Measurements from ENCODE around the gene DCC.

DCC gene

GRCh38 chr18:52701219-52701935, 361.4 kb downstream of the DCC start:
- DNase-seq: no peak

DNA sequence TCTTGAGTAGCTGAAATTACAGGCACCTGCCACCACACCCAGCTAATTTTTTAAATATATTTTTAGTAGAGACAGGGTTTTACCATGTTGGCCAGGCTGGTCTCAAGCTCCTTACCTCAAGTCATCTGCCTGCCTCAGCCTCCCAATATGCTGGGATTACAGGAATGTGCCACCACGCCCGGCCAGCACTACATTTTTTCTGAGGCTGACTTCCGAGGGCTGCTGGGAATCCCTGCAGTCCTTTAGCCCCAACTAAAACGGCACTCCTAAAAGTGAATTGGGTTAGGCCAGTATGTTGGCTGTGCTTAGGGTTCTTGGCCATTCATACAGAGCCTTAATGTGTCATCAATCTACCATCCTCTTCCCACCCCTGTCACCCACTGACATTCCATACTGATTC, 375.4 kb downstream of the DCC start:
- DNase-seq: no peak

GRCh38 chr18:52715991-52716390, 376.0 kb downstream of the DCC start:
- peak; percentile 1 for DNase-seq

DNA sequence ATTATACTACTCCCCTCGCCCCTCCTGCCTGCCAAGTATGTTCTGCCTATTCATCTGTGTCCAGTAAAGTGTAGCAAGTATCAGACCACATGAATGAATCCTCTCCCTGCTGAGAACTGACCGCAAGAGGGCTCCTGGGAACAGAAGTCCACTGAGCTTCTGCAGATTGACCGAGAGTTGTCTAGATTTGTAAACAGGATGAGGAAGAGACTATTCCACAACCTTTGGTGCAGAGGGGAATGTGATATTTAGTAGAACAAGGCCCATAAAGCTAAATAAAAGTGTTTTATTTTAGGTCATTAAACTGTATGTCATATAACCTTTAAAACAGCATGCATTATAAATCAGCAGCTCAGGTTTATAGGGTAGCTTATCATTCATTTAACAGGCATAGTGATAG, 377.0 kb downstream of the DCC start:
- peak; percentile 49 for DNase-seq

GRCh38 chr18:52722904-52723303, 382.9 kb downstream of the DCC start:
- no peak for DNase-seq

GRCh38 chr18:52723550-52723970, 383.6 kb downstream of the DCC start:
- DNase-seq: peak; percentile 3

DNA sequence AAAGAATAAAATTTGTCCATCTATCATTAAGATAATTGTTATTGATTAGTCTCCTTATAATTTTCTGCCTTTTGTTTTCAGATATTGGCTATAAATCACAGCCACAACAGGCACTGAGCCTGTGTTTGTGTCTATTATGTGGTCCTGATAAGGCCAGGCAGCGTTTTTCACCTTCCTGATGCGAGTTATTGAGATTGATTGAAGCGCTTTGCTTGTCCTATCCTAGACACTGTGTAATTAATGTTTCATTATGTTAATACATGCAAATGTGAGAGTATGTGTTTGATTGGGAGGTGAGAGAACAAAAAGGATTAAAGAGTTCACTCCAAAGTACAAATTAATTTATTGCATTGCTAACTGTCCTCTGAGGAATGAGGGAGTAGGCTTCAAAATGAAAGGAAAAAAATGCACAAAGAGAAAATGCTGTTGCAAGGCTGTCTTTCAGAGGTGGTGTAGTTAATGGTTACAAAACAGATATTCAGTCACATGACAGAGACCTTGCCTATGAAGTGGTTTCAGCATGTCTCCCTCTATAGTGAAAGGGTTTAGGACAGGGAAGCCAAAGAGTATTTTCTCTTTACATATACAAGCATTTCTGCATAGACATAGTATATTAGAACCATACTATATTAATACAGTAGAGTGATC, 391.1 kb downstream of the DCC start:
- DNase-seq: no peak

DNA sequence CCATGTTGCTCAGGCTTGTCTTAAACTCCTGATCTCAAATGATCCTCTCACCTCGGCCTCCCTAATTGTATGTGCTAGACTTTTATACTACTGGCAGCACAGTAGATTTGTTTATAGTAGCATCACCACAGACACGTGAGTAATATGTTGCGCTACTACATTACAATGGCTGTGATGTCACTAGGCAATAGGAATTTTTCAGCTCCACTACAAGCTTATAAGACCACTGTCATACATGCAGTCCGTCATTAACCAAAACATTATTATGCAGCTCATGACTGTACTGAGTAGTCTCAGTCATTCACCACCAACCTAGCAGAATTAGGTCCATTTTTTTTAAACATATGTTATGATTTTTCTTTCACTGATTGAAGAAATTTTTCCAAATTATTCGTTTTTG, 398.9 kb downstream of the DCC start:
- no peak for DNase-seq

DNA sequence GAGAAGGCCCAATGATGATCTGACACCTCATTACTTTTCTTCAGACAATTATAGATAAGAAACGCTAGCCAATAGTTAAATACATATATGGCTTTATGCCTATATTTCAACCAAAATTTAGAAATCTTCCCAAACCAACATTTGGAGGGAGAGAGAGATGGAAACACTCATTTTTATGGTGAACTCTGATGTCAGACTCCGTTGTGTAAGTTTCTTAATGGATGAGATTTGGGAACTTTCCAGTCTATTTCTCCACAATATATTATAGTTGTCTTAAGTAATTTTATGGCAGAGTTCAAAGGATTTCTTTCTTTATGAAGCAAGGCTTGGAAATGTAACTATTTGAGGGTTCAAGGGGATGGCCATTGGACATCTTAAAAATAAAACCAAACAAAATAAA, 407.0 kb downstream of the DCC start:
- no peak for DNase-seq

GRCh38 chr18:52747869-52748268, 407.9 kb downstream of the DCC start:
- no peak for DNase-seq

DNA sequence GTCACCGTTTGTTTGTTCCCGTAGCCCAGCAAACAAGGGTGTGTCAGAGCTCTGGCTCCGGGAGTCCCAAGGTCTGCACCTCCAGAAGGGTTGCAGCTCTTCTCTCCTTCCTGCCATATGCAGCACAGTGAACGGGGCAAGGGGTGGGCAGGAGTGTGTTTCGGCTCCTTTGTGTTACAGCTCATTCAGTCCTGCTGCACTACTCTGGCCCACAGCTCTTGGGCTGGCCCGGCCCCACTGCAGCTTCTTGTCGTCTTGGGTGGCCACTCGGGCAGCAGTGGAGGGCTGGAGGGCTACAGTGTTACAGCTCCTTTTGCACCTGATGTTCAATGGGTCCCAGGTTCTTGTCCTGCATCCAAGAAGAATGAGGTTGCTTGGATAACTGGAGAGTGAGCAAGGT, 408.3 kb downstream of the DCC start:
- no peak for DNase-seq

DNA sequence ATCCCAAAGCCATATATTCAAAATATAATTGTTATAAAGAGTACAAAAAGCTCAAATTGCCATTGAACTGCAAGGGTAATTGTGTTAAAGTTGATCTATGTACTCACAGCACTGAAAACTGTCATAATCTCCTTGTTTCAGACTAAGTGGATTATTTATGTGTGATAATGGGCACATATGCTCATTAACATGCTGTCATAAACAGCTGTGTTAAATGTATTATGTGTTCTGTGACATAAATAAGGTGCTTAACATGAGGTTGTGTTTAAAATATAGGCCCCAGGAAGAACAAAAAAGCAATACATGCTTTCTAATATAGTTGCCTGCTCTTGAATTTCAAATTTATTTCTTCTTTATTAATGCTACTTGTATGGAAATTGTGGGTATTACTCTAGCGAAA, 409.5 kb downstream of the DCC start:
- no peak for DNase-seq

- DNase-seq: no peak
These were observed 411.0 kb downstream of the DCC start for GRCh38 chr18:52750995-52751394.

DNA sequence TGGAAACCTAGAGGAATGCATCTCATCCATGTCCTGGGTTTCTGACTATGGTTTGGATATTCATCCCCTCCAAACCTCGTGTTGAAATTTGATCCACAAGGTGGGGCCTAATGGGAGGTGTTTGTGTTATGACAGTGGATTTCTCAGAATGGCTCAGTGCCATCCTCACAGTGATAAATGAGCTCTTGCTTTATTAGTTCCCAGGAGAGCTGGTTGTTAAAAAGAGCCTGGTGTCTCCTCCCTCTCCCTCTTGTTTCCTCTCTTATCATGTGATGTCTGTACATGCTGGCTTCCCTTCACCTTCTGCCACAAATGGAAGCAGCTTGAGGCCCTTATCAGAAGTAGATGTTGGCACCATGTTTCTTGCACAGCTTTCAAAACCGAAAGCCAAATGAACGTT, 424.3 kb downstream of the DCC start:
- DNase-seq: no peak

DNA sequence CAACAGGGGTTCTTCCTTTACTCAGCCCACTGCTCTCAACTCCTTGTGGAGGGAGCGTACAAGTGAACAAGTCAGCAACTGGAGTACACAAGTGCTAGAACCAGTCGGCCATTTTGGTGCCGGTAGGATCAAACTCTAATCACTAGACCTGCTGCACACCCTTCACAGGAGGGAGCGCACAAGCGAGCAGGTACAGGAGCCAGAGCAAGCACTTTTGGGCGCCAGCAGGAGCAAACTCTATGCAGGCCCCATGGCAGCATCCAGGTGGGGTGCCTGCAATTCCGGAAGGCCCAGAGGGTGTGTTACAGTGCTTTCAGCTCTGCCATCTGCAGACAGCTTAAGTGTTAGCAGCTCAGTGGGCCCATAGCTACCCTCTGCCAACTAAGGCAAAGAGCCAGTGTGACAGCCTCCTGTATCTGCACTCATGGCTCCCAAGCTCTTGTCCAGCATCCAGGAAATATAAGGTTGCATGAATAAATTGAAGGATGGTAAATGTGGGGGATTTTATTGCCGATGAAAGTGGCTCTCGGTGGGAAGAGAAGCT, 426.1 kb downstream of the DCC start:
- DNase-seq: no peak

DNA sequence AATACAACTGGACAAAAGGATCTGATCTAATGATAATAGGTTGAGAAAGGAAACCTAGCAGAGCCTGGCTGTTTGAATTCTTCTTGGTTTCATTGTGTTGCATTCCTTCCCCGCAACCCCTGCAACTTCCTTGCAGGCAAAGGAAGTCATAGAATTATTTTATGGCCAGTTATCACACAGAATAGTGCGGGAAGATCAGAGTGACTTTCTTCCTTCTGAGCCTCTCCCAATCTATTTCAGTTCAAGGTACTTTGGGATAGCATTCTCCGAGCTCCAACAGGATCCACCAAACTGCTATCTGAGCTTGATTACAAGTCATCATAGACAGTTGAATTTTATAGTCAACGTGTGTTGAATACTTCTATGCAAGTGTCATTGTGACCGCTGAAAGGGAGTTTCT, 441.1 kb downstream of the DCC start:
- DNase-seq: no peak

- no peak for DNase-seq
These were observed 451.3 kb downstream of the DCC start for GRCh38 chr18:52791321-52791720.

GRCh38 chr18:52812834-52813233, 472.8 kb downstream of the DCC start:
- no peak for DNase-seq

GRCh38 chr18:52813635-52814416, 473.8 kb downstream of the DCC start:
- DNase-seq: no peak

DNA sequence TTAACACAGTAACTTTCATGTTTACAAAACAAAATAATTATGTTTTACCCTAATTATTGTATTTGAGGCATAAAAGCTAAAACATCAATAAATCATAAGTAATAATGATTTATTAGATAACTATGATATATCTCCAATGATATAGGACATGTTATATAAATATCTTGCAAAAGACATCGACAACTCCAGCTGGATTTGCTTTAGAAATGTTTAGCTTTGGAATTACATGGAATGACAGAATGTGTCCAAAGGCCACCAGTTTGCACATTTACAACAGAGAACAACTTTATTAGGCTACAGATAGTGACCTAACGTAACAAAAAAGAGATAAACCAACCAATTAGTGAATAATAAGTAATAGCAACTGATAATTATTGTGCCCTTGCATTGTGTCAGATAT, 475.7 kb downstream of the DCC start:
- no peak for DNase-seq

- DNase-seq: no peak
These were observed 476.1 kb downstream of the DCC start for GRCh38 chr18:52816121-52816520.

DNA sequence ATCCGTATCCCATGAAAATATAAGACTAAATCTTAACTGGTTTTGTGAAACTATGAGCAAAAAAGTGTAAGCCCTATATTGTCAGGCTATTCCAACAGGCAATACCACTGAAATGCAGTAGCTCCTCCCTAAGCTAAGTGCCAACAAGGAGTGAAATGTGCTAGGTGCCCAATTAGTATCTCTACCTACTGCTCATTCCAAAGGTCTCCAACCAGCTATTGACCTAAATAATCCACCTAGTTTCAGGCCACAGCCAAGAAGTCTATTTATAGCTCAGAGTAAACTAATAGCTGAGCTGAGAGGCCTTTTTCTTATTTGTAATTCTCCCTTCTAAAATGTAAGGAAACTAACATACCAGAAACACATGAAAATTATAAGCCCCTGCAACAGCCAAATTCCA, 482.2 kb downstream of the DCC start:
- DNase-seq: no peak

DNA sequence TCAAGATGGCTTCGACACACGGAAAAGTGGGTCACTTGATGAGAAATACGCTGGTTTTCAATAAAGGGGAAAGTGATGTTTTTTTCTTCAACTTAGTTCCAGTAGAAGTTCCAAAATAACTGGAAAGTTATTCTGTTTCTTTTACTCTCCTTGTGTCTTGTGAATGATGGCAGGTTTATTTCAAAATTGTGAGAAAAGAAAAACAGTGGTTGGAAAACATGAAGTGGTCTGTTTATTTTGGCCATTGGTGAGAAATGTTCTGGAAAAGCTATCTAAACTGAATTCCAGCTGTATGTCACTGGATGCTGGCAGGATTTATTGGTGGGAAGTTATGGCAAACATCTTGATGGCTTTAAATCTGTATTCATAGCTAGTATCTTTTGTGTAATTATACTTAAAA, 484.1 kb downstream of the DCC start:
- DNase-seq: no peak

DNA sequence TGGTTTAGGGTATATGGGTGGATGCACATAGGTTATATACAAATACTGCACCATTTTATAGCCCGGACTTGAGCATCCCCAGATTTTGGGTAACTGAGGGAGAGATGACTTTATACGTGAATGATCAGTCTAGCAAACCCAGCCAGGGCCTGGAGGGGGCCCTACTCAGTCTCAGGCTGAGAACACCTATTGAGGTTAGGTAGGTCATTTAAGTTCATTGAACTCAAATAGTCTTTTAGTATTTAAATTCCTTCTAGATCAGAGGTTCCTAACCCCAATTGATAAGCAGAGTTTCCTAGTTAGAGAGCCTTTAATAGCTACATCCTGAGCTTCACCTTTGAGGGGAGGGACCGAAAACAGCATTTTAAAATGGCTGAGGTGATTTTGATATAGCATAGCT, 487.0 kb downstream of the DCC start:
- no peak for DNase-seq

Measured in fibroblast of skin of scalp (primary cell).